GM10266 (cell line): ENCODE measurements around the gene RUSC1.

Experiments used
- DNase-seq: peaks from one replicate; pipeline ENCODE4 v3.0.0; 2012; ENCODE audit errors: extremely low spot score
- TF ChIP-seq, protein P1 (sequence below): IDR thresholded peaks from 2 replicates; pipeline ENCODE4 v1.5.1; 2012; ENCODE audit warnings: mild to moderate bottlenecking, low read depth; ENCODE audit not compliant: control insufficient read depth, insufficient read depth; ENCODE audit errors: missing control alignments

The RUSC1 gene

DNA sequence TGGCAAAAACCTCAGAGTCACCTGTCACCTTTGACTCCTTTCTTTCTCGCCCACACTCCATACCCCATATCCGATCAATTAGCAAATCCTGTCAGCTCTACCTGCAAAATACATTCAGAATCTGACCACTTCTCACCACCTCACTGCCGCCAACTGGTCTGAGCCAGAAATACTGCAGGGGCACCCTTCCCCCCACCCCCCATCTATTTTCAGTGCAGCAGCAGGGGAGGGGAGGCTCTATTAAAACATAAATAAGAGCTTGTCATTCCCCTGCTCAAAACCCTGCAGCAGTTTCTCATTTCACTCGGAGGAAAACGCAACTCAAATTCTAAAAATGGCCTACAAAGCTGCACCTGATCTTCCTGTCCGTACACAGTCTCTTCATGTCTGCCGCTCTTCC lies 23.3 kb upstream of the RUSC1 start:
- TF ChIP-seq, protein P1, sequence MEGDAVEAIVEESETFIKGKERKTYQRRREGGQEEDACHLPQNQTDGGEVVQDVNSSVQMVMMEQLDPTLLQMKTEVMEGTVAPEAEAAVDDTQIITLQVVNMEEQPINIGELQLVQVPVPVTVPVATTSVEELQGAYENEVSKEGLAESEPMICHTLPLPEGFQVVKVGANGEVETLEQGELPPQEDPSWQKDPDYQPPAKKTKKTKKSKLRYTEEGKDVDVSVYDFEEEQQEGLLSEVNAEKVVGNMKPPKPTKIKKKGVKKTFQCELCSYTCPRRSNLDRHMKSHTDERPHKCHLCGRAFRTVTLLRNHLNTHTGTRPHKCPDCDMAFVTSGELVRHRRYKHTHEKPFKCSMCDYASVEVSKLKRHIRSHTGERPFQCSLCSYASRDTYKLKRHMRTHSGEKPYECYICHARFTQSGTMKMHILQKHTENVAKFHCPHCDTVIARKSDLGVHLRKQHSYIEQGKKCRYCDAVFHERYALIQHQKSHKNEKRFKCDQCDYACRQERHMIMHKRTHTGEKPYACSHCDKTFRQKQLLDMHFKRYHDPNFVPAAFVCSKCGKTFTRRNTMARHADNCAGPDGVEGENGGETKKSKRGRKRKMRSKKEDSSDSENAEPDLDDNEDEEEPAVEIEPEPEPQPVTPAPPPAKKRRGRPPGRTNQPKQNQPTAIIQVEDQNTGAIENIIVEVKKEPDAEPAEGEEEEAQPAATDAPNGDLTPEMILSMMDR: no peak
- DNase-seq: no peak

DNA sequence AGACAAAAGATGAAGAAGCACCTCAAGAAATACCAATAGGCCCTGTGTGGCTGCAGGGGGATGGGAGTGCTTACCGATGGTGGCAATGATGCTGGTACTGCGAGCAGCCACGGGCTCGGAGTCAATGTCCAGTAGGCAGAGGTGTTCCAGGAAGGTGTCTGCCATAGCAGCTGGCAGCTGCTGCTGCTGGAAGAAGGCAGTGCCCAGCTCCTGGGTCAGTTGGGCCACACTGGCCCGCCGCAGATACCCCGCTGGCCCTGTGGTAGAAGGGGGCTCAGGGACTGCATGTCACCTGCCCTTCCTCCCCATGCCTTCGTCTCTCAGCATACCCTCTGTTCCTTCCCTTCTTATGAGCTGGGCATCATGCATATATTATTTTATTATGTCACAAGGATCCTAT lies 20.7 kb upstream of the RUSC1 start:
- TF ChIP-seq, protein P1: no peak
- DNase-seq: no peak

DNA sequence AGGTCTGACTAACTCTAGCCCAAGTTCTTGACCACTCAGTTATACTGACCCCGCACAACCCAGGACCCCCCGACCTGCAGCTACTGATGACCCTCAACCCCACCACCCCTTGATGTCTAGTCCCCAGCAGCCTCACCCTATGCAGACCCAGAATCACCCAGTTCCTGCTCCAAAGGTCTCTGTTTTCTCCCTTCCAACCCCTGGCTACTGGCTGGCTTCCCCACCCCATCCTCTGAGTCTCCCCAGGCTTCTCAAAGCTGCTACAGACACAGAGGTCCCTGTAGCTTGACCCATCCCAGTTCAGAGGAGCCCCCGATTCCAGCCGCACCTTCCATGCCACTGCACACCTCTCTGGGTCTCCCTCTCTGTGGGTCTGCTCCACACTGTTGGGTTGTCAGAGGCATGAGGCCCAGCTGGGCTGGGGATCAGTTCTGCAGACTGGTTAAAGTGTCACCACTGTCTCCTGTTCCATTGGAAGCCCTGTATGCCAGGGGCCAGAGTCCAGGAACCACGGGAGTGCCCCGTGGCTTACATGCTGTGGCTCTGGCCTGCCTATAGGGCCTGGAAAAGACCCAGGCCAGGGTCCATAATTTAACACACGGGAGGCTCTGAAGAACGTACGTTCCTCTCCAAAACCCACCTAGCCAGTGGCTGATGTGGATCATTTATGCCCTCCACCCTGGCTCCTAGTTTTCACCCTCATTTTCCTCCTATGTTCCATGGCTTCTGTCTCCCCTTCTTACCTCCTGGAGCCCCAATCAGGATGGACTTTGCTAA lies 20.0 kb upstream of the RUSC1 start:
- no peak for DNase-seq

DNA sequence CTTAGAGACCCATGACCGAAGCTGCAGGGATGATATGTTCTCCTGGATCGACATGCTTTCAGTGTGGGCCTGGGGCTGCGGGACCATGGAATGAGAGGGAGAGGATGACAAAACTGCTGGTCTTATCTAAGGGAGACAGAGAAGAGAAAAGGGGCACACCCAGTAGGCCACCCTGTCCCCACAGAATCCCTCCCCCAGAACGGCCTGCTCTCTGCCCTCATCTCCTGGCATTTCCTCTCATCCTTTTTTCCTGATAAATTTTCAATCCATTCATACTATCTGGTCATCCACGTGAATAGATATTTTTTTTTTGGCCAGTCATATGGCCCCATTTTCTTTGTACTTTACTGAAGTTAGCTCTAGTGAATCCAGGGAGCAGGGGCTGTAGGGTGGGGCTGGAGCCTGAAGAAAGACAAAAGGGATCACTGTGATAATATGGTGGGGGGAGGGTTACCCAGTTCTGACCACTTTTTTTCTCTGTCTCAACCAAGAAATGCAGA lies 19.3 kb upstream of the RUSC1 start, which contains the start of gene PKLR:
TSS of gene PKLR (minus strand) at position 97 of the 500 bp plus-strand sequence. CDS start at position 54, 43 bp downstream.
- DNase-seq: no peak
- TF ChIP-seq, protein P1: no peak

More for the DNA sequence above, 20.0 kb upstream of the RUSC1 start:
- TF ChIP-seq, protein P1: no peak

DNA sequence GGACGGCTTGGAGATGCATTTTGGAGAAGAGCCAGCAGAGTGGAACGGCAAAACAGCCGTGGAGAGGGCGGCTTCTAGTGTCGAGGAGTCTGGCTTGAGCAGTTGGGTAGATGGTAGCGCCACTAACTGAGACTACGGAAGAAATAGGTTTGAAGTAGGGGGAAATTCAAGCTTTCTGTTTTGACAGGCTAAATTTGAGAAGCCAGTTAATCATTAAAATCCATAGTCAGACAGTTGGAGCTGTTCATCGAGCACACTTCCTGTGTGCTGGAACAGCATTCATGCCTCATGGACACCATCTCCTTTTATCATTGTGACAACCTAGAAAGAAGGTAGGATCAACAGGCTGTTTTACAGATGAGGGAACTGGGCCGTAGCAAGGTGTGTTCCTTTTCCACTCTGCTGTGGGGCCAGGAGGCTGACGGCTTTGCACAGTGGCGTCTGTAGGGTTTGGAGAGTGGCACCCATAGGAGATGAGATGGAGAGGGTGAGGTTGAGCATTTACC lies 16.1 kb upstream of the RUSC1 start:
- TF ChIP-seq, protein P1: no peak
- no peak for DNase-seq

DNA sequence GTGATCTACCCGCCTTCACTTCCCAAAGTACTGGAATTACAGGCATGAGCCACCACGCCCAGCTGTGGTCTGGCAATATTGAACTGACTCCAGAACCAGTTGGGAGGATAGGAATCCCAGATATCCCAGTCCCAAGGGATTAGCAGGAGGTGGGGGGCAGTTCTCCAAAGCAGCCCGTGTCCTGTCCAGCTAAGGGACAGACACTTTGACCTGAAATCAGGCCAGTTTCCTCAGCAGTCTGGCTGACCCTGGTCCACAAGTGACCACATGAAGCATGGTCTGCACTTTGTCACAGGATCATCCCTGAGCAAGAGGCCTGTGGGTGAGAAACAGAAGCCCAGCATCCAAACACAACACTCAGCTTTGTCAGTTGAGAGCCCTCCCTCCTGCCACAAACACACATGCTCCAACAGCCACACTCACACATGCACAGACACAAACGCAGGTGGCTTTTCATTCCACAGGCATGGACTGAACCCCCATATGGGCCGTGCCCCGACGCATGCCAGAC lies 14.8 kb upstream of the RUSC1 start:
- TF ChIP-seq, protein P1: no peak
- DNase-seq: no peak
